B cell (primary cell): ENCODE results near the gene KRTCAP2.

Experiments
- CTCF ChIP-seq: fragments of 200-600 bp; IDR thresholded peaks from one replicate; pipeline ENCODE4 v1.8.0; 2022; ENCODE audit warnings: antibody characterized with exemption, mild to moderate bottlenecking
- EZH2 ChIP-seq: IDR thresholded peaks from 2 replicates; pipeline ENCODE4 v1.6.1; 2012; ENCODE audit warnings: borderline replicate concordance, low read depth, mild to moderate bottlenecking, moderate library complexity, low read length; ENCODE audit not compliant: insufficient read depth, poor library complexity, severe bottlenecking

GRCh38 chr1:155173478-155174323, 597 bp upstream of the KRTCAP2 start, which contains the start of gene TRIM46:
- TF ChIP-seq CTCF, result peak; percentile 53
- TF ChIP-seq EZH2, result no peak
